HAP-1 (cell line): ENCODE measurements around the gene CCDC85C.

Experiments
- DNase-seq, 2 experiments: peaks; one replicate each; pipeline ENCODE4 v3.0.0-alpha.2; 2016 to 2020; ENCODE audit warnings: low spot score in 2 of 2
- H3K27me3 ChIP-seq: fragments of 250-450 bp; sonication (Bioruptor Pico); 2 replicates; pipeline ENCODE4 v1.5.1; 2020; ENCODE audit warnings: low read depth, mild to moderate bottlenecking, moderate library complexity
- H3K36me3 ChIP-seq: fragments of 250-450 bp; sonication (Bioruptor Pico); replicated peaks from 2 replicates; pipeline ENCODE4 v1.5.1; 2020; ENCODE audit warnings: mild to moderate bottlenecking
- H3K4me1 ChIP-seq: fragments of 250-450 bp; sonication (Bioruptor Pico); 2 replicates; pipeline ENCODE4 v1.5.1; 2020; ENCODE audit warnings: mild to moderate bottlenecking
- H3K4me3 ChIP-seq: fragments of 250-450 bp; sonication (Bioruptor Pico); 2 replicates; pipeline ENCODE4 v1.5.1; 2020; ENCODE audit warnings: mild to moderate bottlenecking, moderate library complexity
- H3K9me3 ChIP-seq: fragments of 250-450 bp; sonication (Bioruptor Pico); 2 replicates; pipeline ENCODE4 v1.5.1; 2020; ENCODE audit warnings: mild to moderate bottlenecking, moderate library complexity
- in situ Hi-C: fragments of 300-500 bp; cut with MboI; formaldehyde crosslinking; loops from 3 replicates; pipeline ENCODE4 v1.14.3; 2020; ENCODE audit warnings: low sequenced_read_pairs, inconsistent platforms, mixed read lengths

CCDC85C gene

DNA sequence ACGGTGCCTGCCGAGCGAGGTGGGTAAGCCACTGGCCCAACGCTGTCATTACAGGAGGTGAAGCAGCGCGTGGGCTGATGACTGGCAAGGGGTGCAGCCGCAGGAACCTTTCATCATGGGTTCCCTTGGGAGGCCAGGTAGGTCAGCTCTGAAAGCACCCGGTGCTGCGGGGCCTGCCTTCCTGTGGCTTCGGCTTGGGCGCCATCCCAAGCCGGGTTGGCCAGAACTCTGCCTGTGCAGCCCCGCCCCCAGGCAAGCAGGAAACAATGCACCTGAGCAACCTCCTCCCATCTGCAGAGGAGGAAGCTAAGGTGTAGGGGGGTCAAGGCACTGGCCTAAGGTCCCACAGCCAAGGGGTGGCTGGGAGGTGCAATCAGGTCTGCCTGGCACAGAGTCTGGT is 21.0 kb upstream of the CCDC85C start:
- Histone ChIP-seq H3K27me3 (no peaks in the 10 kb centered on the region), H3K4me3 (no peak overlapping the region), H3K36me3 (no peaks in the 10 kb centered on the region), H3K9me3 (no peaks in the 10 kb centered on the region), H3K4me1 (peaks cover 9% of the 10 kb centered on the region)
- in situ Hi-C loops, result loop anchor here (5.0 kb wide), 1 partner anchor 103 kb away; no protein-coding TSS in a partner anchor
- DNase-seq, result no peak

DNA sequence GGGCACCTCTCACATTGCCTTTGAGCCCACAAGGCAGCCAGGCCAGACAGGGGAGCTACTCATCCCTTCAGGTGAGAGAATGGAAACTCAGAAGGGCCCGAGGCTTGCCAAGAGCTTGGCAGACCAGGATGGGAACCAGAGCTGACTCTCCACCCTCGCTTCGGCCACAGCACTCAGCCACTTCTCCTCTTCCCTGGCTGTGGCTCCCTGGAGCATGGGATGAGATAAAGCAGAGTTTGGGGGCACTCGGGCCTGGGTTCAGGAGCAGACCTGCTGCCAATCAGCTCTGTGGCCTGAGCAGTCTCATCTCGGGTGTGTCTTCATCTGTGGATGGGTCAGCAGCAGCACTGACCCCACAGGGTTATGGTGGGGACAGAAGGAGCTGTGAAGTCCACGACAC is 20.0 kb upstream of the CCDC85C start:
- no peaks in the 10 kb centered on the region for H3K9me3 ChIP-seq
- in situ Hi-C loops, result no loop called here
- peaks cover 9% of the 10 kb centered on the region for H3K4me1 ChIP-seq
- H3K36me3 ChIP-seq, result no peaks in the 10 kb centered on the region
- no peak for DNase-seq
- H3K27me3 ChIP-seq, result no peaks in the 10 kb centered on the region
- H3K4me3 ChIP-seq, result no peak overlapping the region

DNA sequence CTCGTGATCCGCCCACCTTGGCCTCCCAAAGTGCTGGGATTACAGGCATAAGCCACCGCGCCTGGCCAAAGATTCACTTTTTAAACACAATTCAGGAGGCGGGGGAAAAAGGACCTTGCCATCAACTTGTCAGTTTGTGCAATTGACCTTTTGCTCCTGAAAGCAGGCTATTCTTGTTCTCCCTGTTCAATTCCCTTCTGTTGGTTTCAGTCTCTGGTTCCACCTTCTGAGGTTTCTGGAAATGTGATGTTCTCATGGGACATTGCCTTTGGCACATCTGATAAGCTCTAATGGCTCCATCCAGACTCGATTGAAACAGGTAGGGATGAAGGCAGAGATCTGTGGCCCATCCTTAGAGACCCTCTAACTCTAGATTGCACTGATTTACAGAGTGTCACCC is 17.9 kb upstream of the CCDC85C start:
- no peaks in the 10 kb centered on the region for H3K9me3 ChIP-seq
- H3K4me3 ChIP-seq, result no peak overlapping the region
- H3K27me3 ChIP-seq, result no peaks in the 10 kb centered on the region
- H3K4me1 ChIP-seq, result peaks cover 7% of the 10 kb centered on the region
- in situ Hi-C loops, result no loop called here
- no peaks in the 10 kb centered on the region for H3K36me3 ChIP-seq
- no peak for DNase-seq

DNA sequence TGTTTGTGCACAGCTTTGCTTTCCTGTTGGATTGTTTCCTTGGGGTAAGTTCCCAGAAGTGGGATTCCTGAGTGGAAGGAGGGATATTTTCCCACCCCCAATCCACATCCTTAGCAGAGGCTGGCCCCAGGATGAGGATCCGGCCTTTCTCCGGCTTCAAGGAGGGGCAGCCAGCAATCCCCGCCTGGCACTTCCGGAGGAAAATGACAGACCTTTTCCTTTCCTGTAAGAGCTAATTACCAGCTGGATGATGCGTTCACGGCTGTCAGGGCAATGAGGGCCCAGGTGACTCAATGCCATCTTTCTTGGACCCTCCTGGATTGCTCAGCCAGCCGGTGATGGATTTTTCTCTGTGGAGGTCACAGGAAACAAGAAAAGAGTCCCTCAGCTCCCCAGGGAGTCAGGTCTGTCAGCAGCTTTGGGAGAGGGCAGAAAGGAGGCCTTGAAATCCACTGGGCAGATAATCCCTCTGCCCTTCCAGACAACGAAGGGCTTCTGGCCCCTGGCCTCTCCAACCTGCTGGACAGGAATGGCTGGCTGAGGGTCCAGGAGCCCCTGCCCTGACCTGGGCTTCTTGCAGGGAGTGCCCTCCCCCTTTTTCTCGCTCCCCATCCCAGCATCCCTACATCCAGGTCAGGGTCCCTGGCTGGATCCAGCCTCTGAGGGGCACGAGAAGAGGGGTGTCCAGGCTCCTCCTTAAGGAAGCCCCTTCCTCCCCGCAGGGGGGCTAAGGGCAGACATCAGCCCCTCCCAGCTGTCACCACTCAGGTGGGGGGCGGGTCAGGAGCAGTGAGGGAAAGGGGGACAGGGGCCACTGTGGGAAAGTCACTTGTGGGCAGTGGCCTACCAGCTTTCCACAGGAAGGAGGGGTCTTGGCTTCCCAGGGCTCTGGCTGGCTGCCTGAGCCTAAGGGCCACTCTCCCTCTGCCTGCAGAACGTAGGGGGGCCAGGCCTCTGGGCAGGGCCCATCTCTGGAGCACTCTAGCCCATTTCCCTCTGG is 16.1 kb upstream of the CCDC85C start:
- H3K4me3 ChIP-seq, result no peak overlapping the region
- H3K4me1 ChIP-seq, result peaks cover 7% of the 10 kb centered on the region
- no peaks in the 10 kb centered on the region for H3K36me3 ChIP-seq
- no peaks in the 10 kb centered on the region for H3K9me3 ChIP-seq
- in situ Hi-C loops, result no loop called here
- H3K27me3 ChIP-seq, result no peaks in the 10 kb centered on the region
- no peak for DNase-seq

DNA sequence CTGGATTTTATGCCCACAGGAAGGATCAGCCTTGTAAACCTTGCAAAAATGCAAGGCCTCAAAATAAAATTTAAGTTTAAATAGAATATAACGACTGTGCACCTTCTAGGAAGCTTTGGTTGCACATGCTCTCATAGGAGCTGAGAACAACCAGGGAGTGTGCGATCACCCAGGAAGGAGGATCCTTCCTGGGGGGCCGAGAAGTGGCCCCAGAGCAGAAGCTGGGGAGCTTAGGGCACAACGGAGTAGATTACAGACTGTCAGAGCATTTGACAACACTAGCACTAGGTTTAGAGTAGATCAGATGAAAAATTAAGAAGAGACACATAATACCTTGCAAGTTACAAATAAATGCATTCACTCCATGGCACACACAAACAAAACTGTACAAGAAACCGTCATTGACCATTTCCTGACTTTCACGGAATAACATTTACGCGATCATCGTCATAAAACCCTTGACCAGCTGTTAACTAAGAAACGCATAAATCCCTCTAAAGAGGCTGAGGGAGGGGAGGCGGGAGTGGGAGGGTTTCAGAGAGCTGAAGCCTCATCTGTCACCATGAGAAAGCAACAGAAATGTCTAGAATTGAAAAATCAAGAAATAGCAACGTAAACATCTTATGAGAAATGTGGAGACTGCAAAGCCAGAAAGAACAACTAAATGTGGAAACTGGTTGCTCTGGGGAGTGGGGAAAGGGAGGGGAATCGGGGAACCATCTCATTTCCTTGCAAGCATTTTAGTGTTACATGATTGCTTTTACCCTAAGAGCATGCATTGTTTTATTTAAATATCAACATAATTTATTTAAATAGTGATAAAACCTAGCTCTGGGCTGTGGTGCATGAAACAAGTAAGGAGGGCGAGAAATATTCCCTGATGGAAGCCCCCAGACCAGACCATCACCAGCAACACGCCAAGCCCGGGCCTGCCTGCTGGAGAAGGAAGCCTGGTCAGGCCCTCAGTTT is 13.1 kb upstream of the CCDC85C start:
- no peaks in the 10 kb centered on the region for H3K4me1 ChIP-seq
- no peak overlapping the region for H3K4me3 ChIP-seq
- no peaks in the 10 kb centered on the region for H3K27me3 ChIP-seq
- H3K36me3 ChIP-seq, result no peaks in the 10 kb centered on the region
- DNase-seq, result no peak
- no peaks in the 10 kb centered on the region for H3K9me3 ChIP-seq
- in situ Hi-C loops, result no loop called here

DNA sequence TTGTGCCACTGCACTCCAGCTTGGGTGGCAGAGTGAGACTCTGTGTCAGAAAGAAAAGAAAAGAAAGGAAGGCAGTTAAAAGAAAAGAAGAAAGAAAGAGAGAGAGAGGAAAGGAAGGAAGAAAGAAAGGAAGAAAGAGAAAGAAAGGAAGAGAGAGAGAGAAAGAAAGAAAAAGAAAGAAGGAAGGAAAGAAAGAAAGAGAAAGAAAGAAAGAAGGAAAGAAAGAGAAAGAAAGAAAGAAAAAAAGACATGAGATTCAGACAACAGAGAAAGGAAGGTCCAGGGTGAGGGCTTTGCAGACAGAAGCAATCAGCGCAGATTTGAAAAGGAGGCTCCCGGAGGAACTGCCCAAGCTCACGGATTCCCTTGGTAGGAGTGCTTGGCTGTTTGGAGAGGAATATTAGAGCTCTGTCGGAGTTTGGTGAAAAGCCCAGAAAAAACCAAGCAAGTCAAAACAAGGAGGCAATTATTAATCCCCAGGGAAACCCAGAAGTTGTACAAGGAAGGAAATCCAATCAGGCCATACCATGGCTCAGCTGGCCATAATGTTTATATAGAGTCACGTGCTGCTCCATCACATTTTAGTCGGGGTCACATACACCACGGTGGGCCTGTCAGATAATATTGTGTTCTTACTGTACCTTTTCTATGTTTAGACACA is 11.6 kb upstream of the CCDC85C start:
- H3K36me3 ChIP-seq, result no peaks in the 10 kb centered on the region
- no peaks in the 10 kb centered on the region for H3K27me3 ChIP-seq
- no peaks in the 10 kb centered on the region for H3K4me1 ChIP-seq
- H3K9me3 ChIP-seq, result no peaks in the 10 kb centered on the region
- no peak for DNase-seq
- in situ Hi-C loops, result no loop called here
- H3K4me3 ChIP-seq, result no peak overlapping the region

DNA sequence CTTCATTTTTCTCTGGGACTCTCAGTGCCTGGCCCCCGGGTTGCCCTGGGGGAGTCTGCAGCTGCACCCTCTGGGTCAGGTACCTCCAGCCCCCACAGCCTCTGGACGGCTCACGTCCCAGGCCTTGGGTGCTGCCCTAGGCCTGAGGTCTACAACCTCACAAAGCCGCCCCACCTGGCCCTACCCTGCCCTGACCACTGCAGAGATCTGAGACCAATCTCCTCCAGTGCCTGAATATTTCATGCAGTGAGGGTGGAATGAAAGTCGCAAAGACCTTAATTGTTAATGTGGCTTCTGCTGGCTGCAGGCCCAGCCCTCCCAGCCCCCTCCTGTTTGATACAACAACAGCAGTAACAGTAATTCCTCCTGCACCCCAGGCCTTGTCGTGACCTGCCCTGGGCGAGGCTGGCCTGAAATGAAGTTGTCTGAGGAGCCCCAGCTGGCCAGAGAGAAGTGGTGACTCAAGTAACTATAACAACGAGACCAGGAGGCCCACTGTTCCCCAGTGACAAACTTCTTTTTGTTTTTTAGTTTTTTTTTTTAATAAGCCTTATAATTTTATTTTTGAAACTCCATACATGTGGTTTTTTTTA is 8.8 kb upstream of the CCDC85C start:
- in situ Hi-C loops, result no loop called here
- no peak for DNase-seq
- no peaks in the 10 kb centered on the region for H3K36me3 ChIP-seq

DNA sequence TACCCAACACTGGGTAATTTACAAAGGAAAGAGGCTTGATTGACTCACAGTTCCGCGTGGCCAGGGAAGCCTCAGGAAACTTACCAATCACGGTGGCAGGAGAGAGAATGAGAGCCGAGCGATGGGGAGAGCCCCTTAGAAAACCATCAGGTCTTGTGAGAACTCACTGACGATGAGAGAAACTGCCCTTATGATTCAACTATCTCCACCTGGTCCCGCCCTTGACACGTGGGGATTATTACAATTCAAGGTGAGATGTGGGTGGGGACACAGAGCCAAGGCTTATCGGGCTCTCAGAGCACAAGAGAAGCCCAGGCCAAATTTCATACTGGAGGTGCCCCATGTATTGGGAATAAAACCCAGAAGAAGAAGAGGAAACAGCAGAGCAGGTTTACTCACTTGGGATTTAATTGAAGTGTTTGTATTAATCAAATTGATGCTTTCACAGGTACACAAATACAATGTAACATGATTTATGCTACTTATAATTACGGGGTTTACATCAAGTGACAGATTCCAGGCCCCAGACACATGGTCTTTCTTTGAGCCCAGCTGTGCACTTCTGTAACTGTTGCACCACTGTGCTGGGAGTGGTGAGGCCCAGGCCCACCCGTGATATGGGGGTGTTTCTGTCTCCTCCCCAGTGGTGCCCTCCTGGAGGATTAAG is 8.2 kb upstream of the CCDC85C start:
- DNase-seq, result no peak
- Histone ChIP-seq H3K4me1 (no peaks in the 10 kb centered on the region), H3K9me3 (no peaks in the 10 kb centered on the region), H3K36me3 (no peaks in the 10 kb centered on the region), H3K4me3 (no peak overlapping the region), H3K27me3 (no peaks in the 10 kb centered on the region)
- in situ Hi-C loops, result no loop called here

More for the DNA sequence above, 8.8 kb upstream of the CCDC85C start:
- no peaks in the 10 kb centered on the region for H3K9me3 ChIP-seq
- H3K4me1 ChIP-seq, result no peaks in the 10 kb centered on the region
- no peak overlapping the region for H3K4me3 ChIP-seq
- no peaks in the 10 kb centered on the region for H3K27me3 ChIP-seq

DNA sequence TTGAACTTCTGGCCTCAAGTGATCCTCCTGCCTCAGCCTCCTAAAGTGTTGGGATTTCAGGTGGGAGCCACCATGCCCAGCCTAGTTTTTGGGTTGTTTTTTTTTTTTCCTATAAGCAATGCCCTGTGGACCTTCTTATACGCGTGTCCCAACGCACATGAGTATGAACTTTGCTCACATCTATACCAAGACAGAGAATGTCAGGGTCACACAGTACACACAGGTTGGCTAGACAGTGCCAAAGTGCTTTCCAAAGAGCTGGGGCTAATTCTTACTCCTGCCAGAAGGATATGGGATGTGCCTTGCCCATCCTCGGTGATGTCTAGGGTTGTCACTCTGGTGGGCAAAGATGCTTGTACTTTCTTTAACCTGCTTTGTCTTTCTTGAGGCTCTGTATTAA is 7.6 kb upstream of the CCDC85C start:
- Histone ChIP-seq H3K27me3 (no peaks in the 10 kb centered on the region), H3K4me1 (no peaks in the 10 kb centered on the region), H3K36me3 (no peaks in the 10 kb centered on the region), H3K9me3 (no peaks in the 10 kb centered on the region), H3K4me3 (no peak overlapping the region)
- in situ Hi-C loops, result no loop called here
- no peak for DNase-seq

DNA sequence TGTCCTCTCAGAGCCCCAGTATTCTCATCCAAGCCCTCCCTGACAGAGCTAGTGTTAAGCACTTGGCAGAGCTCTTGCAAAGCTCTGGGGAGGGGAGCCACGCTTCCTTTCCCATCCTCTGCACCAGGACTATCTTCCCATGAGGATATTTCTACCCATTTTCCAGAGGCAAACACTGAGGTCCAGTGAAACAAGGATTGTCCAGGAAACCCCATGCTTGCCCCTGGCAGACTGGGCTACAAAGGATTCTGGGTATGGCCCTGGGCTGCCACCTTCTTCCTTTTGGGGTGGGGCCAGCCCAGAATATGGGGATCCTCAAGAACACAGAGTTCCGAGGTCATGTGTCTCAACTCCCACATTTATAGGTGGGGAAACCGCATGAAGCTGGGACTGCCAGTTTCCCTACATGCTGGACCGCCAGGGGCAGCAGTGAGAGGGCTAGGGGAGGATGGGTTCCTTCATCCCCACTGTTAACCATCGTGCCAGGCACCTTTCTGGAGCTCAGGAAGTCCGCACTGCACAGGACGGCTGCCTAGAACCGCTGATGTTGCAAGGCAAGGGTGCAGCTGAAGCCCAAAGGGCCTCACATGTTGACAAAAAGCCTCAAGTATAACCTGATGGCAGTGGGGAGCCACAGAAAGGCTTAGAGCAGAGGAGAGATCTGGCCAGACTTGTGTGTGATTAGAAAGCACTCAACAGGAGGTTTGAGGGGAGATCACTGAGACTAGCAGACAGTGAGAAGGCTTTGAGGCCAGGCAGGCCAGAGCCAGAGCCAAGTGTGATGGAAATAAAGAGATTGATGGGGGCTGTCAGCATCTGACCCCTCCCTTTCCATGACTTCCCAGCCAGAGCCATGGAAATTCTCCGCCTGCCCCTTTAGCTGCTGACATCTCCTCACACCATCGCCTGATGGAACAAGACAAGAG is 5.5 kb upstream of the CCDC85C start:
- H3K9me3 ChIP-seq, result no peaks in the 10 kb centered on the region
- H3K27me3 ChIP-seq, result no peaks in the 10 kb centered on the region
- H3K4me3 ChIP-seq, result no peak overlapping the region
- no peak for DNase-seq
- H3K4me1 ChIP-seq, result peaks cover 4% of the 10 kb centered on the region; the same call in 1 of the 2 replicates
- in situ Hi-C loops, result no loop called here
- H3K36me3 ChIP-seq, result no peaks in the 10 kb centered on the region

DNA sequence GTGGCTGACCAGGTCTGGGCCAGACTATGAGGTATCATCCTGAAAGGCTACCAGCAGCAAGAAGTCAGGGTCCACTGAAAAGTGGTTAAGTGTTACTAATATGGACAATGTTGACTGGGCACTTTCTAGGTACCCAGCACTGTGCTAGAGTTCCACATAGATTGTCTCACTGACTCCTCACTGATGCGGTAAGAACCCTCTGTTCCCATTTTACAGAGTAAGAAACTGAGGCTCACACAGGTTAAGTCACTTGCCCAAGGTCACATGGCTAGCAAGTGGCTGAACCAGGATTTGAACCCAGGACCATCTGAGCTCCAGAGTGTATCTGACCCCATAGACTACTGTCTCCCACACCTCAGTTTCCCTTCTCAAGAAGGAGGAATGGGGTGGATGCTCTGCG is 4.6 kb upstream of the CCDC85C start:
- peaks cover 4% of the 10 kb centered on the region; the same call in 1 of the 2 replicates for H3K4me1 ChIP-seq
- H3K9me3 ChIP-seq, result no peaks in the 10 kb centered on the region
- no peaks in the 10 kb centered on the region for H3K36me3 ChIP-seq
- H3K4me3 ChIP-seq, result no peak overlapping the region
- DNase-seq, result no peak
- in situ Hi-C loops, result no loop called here
- H3K27me3 ChIP-seq, result no peaks in the 10 kb centered on the region

DNA sequence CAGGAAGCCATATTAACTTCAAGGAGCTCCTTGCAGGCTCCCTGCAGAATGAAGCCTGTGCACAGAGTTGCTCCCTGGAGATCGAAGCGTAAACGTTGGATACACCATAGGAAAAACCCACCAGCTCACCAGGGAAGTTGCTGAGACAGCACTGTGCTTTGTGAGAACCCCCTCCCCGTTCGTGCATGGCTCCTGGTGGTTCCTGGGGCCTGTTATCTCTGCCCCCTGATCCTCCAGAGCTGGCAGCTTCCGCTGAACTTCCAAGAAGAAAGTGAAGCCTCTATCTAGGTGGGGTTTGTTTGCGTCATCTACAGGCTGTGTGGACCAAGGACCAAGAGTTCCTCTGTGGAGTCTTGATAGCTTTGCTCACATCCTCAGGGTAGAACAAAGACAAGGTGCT is 2.4 kb upstream of the CCDC85C start:
- DNase-seq, result no peak
- in situ Hi-C loops, result no loop called here
- peaks cover 6% of the 10 kb centered on the region; the same call in 1 of the 2 replicates for H3K36me3 ChIP-seq
- no peaks in the 10 kb centered on the region for H3K27me3 ChIP-seq
- H3K4me1 ChIP-seq, result peaks cover 6% of the 10 kb centered on the region
- no peaks in the 10 kb centered on the region for H3K9me3 ChIP-seq
- no peak overlapping the region for H3K4me3 ChIP-seq
